ENCODE results near the gene OPA1. TPM values are rescaled to one million over a fixed set of nuclear protein-coding genes. Genes with fewer than 3 reads are reported as not detected.

The OPA1 gene
- total and polyA plus RNA-seq, 2 experiments from 2014 or later = 24.9 to 89.9 TPM

DNA sequence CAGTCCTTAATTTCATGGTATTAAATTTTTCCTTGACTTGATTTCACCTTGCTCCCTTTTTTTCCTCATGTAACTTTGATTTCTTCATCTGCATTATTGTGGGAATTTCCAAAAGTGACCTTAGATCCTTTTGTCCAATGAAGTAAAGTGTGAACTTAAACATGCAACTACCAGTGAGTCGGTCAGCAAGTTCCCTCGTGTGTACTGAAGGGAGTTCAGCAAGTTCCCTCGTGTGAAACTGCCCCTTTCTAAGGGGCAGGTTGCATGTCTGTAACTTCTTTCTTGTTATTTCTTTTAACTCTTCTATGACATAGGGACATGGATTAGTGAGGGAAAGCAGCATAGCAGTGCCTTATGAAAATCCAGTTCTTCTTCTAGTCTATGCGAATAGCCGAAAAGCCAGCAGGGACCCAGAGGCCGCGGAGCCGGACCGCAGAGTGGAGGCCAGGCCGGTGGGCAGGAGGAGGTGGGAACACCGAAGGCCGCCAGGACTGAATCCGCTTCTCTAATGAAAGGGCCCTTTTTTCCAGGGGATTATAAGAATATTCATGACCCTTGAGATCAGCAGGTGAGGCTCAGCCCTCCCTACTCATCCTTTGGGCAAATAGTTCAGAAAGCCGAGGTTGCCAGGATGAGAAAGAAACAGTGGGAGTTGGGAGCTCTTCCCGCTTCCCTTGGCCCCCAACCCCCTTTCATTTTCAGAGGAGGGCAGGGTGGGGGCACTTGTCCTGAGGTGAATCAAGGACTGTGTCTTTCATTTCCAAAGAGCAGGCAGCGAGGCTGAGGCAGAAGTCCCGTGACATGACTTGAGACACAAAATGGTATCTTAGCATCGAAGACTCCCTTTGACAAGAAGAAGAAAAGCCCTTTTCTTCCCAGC is 117.5 kb downstream of the OPA1 start:
- Histone ChIP-seq H3K27ac (ENCODE audit: low read depth) (no peak overlapping the region), H3K36me3 (ENCODE audit: insufficient read depth) (peaks cover 19% of the 10 kb centered on the region), H3K4me2 (0 out of 2 replicates have a peak overlapping the region, but pooled peaks have one; percentile 43), H3K9me2 (ENCODE audit: insufficient read depth) (no peaks in the 10 kb centered on the region), H3K4me1 (ENCODE audit: insufficient read depth) (peaks cover 11% of the 10 kb centered on the region; the same call in 1 of the 2 replicates), H3K79me2 (replicated peaks; ENCODE audit: insufficient read depth) (no peaks in the 10 kb centered on the region), H3K27me3 (ENCODE audit: insufficient read depth) (no peaks in the 10 kb centered on the region), H3F3A (replicated peaks; ENCODE audit: low read depth) (no peaks in the 10 kb centered on the region; the same call in 1 of the 2 replicates), H4K20me1 (replicated peaks; ENCODE audit: insufficient read depth) (no peaks in the 10 kb centered on the region), H3K4me3 (no peak overlapping the region), H2AFZ (peak overlapping the region; percentile 47; the same call in 1 of the 2 replicates)
- H3K27ac Mint-ChIP-seq = no peak overlapping the region
- H3K4me3 Mint-ChIP-seq = no peak overlapping the region; the same call in 2 of the 3 replicates
- peaks cover 15% of the 10 kb centered on the region for H3K4me1 Mint-ChIP-seq
- peaks cover 24% of the 10 kb centered on the region for H3K36me3 Mint-ChIP-seq (ENCODE audit: low read depth)
- peaks cover 9% of the 10 kb centered on the region for H3K27me3 Mint-ChIP-seq (ENCODE audit: insufficient read depth, low read depth, poor library complexity)
- ATAC-seq = peak; percentile 73
- DNase-seq (ENCODE audit: low spot score) = peak; percentile 30
- TF ChIP-seq EZH2 (IDR thresholded peaks at IDR 0.05; ENCODE audit: low read depth, unreplicated experiment) (no peak), STAT1 (IDR thresholded peaks at IDR 0.05; ENCODE audit: unreplicated experiment) (no peak), JUNB (IDR thresholded peaks at IDR 0.05; ENCODE audit: unreplicated experiment) (no peak), ZNF114 (CRISPR knock-in tag; IDR thresholded peaks at IDR 0.05) (no peak), NANOG (IDR thresholded peaks at IDR 0.05; ENCODE audit: borderline replicate concordance) (no peak), EZH2phosphoT487 (IDR thresholded peaks at IDR 0.05; ENCODE audit: unreplicated experiment) (no peak), CREB1 (CRISPR knock-in tag; IDR thresholded peaks at IDR 0.05; ENCODE audit: low read depth) (no peak), POLR2AphosphoS5 (IDR thresholded peaks at IDR 0.05; ENCODE audit: low read depth) (no peak), ZNF331 (CRISPR knock-in tag; IDR thresholded peaks at IDR 0.05; ENCODE audit: low read depth) (no peak)
- TF ChIP-seq, protein P1, sequence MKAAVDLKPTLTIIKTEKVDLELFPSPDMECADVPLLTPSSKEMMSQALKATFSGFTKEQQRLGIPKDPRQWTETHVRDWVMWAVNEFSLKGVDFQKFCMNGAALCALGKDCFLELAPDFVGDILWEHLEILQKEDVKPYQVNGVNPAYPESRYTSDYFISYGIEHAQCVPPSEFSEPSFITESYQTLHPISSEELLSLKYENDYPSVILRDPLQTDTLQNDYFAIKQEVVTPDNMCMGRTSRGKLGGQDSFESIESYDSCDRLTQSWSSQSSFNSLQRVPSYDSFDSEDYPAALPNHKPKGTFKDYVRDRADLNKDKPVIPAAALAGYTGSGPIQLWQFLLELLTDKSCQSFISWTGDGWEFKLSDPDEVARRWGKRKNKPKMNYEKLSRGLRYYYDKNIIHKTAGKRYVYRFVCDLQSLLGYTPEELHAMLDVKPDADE (IDR thresholded peaks at IDR 0.05) = no peak
- TF ChIP-seq, protein P2, sequence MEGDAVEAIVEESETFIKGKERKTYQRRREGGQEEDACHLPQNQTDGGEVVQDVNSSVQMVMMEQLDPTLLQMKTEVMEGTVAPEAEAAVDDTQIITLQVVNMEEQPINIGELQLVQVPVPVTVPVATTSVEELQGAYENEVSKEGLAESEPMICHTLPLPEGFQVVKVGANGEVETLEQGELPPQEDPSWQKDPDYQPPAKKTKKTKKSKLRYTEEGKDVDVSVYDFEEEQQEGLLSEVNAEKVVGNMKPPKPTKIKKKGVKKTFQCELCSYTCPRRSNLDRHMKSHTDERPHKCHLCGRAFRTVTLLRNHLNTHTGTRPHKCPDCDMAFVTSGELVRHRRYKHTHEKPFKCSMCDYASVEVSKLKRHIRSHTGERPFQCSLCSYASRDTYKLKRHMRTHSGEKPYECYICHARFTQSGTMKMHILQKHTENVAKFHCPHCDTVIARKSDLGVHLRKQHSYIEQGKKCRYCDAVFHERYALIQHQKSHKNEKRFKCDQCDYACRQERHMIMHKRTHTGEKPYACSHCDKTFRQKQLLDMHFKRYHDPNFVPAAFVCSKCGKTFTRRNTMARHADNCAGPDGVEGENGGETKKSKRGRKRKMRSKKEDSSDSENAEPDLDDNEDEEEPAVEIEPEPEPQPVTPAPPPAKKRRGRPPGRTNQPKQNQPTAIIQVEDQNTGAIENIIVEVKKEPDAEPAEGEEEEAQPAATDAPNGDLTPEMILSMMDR (conservative IDR thresholded peaks at IDR 0.05; ENCODE audit: low read depth in 2 of 2) = no peak
- TF ChIP-seq, protein P3, sequence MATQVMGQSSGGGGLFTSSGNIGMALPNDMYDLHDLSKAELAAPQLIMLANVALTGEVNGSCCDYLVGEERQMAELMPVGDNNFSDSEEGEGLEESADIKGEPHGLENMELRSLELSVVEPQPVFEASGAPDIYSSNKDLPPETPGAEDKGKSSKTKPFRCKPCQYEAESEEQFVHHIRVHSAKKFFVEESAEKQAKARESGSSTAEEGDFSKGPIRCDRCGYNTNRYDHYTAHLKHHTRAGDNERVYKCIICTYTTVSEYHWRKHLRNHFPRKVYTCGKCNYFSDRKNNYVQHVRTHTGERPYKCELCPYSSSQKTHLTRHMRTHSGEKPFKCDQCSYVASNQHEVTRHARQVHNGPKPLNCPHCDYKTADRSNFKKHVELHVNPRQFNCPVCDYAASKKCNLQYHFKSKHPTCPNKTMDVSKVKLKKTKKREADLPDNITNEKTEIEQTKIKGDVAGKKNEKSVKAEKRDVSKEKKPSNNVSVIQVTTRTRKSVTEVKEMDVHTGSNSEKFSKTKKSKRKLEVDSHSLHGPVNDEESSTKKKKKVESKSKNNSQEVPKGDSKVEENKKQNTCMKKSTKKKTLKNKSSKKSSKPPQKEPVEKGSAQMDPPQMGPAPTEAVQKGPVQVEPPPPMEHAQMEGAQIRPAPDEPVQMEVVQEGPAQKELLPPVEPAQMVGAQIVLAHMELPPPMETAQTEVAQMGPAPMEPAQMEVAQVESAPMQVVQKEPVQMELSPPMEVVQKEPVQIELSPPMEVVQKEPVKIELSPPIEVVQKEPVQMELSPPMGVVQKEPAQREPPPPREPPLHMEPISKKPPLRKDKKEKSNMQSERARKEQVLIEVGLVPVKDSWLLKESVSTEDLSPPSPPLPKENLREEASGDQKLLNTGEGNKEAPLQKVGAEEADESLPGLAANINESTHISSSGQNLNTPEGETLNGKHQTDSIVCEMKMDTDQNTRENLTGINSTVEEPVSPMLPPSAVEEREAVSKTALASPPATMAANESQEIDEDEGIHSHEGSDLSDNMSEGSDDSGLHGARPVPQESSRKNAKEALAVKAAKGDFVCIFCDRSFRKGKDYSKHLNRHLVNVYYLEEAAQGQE (IDR thresholded peaks at IDR 0.05; ENCODE audit: unreplicated experiment) = no peak
- TF ChIP-seq, protein P4, sequence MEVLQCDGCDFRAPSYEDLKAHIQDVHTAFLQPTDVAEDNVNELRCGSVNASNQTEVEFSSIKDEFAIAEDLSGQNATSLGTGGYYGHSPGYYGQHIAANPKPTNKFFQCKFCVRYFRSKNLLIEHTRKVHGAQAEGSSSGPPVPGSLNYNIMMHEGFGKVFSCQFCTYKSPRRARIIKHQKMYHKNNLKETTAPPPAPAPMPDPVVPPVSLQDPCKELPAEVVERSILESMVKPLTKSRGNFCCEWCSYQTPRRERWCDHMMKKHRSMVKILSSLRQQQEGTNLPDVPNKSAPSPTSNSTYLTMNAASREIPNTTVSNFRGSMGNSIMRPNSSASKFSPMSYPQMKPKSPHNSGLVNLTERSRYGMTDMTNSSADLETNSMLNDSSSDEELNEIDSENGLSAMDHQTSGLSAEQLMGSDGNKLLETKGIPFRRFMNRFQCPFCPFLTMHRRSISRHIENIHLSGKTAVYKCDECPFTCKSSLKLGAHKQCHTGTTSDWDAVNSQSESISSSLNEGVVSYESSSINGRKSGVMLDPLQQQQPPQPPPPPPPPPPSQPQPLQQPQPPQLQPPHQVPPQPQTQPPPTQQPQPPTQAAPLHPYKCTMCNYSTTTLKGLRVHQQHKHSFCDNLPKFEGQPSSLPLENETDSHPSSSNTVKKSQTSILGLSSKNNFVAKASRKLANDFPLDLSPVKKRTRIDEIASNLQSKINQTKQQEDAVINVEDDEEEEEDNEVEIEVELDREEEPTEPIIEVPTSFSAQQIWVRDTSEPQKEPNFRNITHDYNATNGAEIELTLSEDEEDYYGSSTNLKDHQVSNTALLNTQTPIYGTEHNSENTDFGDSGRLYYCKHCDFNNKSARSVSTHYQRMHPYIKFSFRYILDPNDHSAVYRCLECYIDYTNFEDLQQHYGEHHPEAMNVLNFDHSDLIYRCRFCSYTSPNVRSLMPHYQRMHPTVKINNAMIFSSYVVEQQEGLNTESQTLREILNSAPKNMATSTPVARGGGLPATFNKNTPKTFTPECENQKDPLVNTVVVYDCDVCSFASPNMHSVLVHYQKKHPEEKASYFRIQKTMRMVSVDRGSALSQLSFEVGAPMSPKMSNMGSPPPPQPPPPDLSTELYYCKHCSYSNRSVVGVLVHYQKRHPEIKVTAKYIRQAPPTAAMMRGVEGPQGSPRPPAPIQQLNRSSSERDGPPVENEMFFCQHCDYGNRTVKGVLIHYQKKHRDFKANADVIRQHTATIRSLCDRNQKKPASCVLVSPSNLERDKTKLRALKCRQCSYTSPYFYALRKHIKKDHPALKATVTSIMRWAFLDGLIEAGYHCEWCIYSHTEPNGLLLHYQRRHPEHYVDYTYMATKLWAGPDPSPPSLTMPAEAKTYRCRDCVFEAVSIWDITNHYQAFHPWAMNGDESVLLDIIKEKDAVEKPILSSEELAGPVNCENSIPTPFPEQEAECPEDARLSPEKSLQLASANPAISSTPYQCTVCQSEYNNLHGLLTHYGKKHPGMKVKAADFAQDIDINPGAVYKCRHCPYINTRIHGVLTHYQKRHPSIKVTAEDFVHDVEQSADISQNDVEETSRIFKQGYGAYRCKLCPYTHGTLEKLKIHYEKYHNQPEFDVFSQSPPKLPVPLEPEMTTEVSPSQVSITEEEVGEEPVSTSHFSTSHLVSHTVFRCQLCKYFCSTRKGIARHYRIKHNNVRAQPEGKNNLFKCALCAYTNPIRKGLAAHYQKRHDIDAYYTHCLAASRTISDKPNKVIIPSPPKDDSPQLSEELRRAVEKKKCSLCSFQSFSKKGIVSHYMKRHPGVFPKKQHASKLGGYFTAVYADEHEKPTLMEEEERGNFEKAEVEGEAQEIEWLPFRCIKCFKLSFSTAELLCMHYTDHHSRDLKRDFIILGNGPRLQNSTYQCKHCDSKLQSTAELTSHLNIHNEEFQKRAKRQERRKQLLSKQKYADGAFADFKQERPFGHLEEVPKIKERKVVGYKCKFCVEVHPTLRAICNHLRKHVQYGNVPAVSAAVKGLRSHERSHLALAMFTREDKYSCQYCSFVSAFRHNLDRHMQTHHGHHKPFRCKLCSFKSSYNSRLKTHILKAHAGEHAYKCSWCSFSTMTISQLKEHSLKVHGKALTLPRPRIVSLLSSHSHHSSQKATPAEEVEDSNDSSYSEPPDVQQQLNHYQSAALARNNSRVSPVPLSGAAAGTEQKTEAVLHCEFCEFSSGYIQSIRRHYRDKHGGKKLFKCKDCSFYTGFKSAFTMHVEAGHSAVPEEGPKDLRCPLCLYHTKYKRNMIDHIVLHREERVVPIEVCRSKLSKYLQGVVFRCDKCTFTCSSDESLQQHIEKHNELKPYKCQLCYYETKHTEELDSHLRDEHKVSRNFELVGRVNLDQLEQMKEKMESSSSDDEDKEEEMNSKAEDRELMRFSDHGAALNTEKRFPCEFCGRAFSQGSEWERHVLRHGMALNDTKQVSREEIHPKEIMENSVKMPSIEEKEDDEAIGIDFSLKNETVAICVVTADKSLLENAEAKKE (CRISPR knock-in tag; IDR thresholded peaks at IDR 0.05) = no peak
- H3K9me3 Mint-ChIP-seq = peaks cover 34% of the 10 kb centered on the region

Measured in GM23338 (cell line).